SU-DHL-6 (cell line): ENCODE data around the gene AK9.

ENCODE experiments used
- H2AFZ ChIP-seq: fragments of 200-600 bp; sonication (generic); 2 replicates; pipeline ENCODE4 v1.6.1; 2014; ENCODE audit warnings: low read depth, mild to moderate bottlenecking, moderate library complexity, mixed read lengths, antibody characterized with exemption, low read length; ENCODE audit not compliant: severe bottlenecking
- H3F3A ChIP-seq: fragments of 200-600 bp; shearing (Covaris generic); 2 replicates; pipeline ENCODE4 v1.6.0; 2016; ENCODE audit warnings: antibody characterized with exemption, mild to moderate bottlenecking; ENCODE audit not compliant: insufficient read depth
- H3K27ac ChIP-seq: fragments of 200-600 bp; sonication (generic); 2 replicates; pipeline ENCODE4 v1.5.1; 2016; ENCODE audit warnings: low read depth, mild to moderate bottlenecking, low read length, moderate library complexity, mixed read lengths
- H3K27me3 ChIP-seq: fragments of 200-600 bp; sonication (generic), shearing (Covaris generic); 2 replicates; pipeline ENCODE4 v1.6.0; 2014; ENCODE audit warnings: mild to moderate bottlenecking, low read length
- H3K36me3 ChIP-seq: fragments of 200-600 bp; sonication (generic); 2 replicates; pipeline ENCODE4 v1.6.1; 2014; ENCODE audit warnings: mild to moderate bottlenecking, low read length, mixed read lengths
- H3K4me2 ChIP-seq: fragments of 300-600, 200-600 bp; shearing (Covaris generic), sonication (generic); 2 replicates; pipeline ENCODE4 v1.6.0; 2014; ENCODE audit warnings: low read length, low read depth, mild to moderate bottlenecking; ENCODE audit not compliant: poor library complexity, severe bottlenecking
- H3K4me3 ChIP-seq: fragments of 200-600 bp; sonication (generic); 2 replicates; pipeline ENCODE4 v1.5.1; 2014; ENCODE audit warnings: antibody characterized with exemption, low read length, mild to moderate bottlenecking, mixed read lengths; ENCODE audit not compliant: insufficient read depth, poor library complexity, severe bottlenecking
- H3K79me2 ChIP-seq: fragments of 200-600 bp; sonication (generic); 2 replicates; pipeline ENCODE4 v1.6.1; 2014; ENCODE audit warnings: mild to moderate bottlenecking, low read length, moderate library complexity; ENCODE audit not compliant: insufficient read depth
- H3K9ac ChIP-seq: fragments of 200-600 bp; sonication (generic); 2 replicates; pipeline ENCODE4 v1.7.0; 2014; ENCODE audit warnings: mild to moderate bottlenecking, low read length
- H3K9me2 ChIP-seq: fragments of 200-600 bp; sonication (generic); replicated peaks from 2 replicates; pipeline ENCODE4 v1.6.1; 2014; ENCODE audit warnings: low read length; ENCODE audit not compliant: insufficient read depth
- H3K9me3 ChIP-seq: fragments of 200-600 bp; sonication (generic); 2 replicates; pipeline ENCODE4 v1.6.1; 2014; ENCODE audit warnings: low read length, mixed read lengths; ENCODE audit not compliant: insufficient read depth
- H4K20me1 ChIP-seq: fragments of 200-600 bp; sonication (generic); 2 replicates; pipeline ENCODE4 v1.6.1; 2014; ENCODE audit warnings: low read depth, mild to moderate bottlenecking, antibody characterized with exemption, low read length, moderate library complexity, mixed read lengths
- CTCF ChIP-seq: fragments of 200-600 bp; sonication (generic); IDR thresholded peaks from one replicate; pipeline ENCODE4 v1.5.1; 2017; ENCODE audit warnings: antibody characterized with exemption, mild to moderate bottlenecking, low read length, moderate library complexity; ENCODE audit not compliant: insufficient read depth, poor library complexity, severe bottlenecking
- EZH2phosphoT487 ChIP-seq: fragments of 200-600 bp; sonication (generic), shearing (Covaris generic); conservative IDR thresholded peaks from 2 replicates; pipeline ENCODE4 v1.6.1; 2018; ENCODE audit warnings: mild to moderate bottlenecking, antibody characterized with exemption, low read length, moderate library complexity, mixed read lengths

Gene AK9

GRCh38 chr6:109690737-109691621 is at the start of gene AK9, which contains the start of gene FIG4:
TSS of gene AK9 (minus strand) at chr6:109691202. CDS start at chr6:109675745, 15,457 bp downstream.
TSS of gene FIG4 (plus strand) at chr6:109691296. CDS start at chr6:109691436, 140 bp downstream.
- Histone ChIP-seq H3K9me2 (no peaks in the 10 kb centered on the region), H3K4me3 (peak within 1 kb of the TSS; percentile 83), H3K9ac (peak within 1 kb of the TSS; percentile 60), H2AFZ (peak within 1 kb of the TSS; percentile 90), H3K79me2 (no peaks in the 10 kb centered on the region), H3K27ac (no peak within 1 kb of the TSS), H3K4me2 (peak within 1 kb of the TSS; percentile 78), H4K20me1 (no peaks in the 10 kb centered on the region), H3K9me3 (no peaks in the 10 kb centered on the region), H3K36me3 (no peaks in the 10 kb centered on the region), H3F3A (peaks cover 9% of the 10 kb centered on the region; the same call in 1 of the 2 replicates), H3K27me3 (no peaks in the 10 kb centered on the region)
- TF ChIP-seq CTCF: peak; percentile 19
- TF ChIP-seq EZH2phosphoT487: no peak

- no peaks in the 10 kb centered on the region for H3K36me3 ChIP-seq
- H3K79me2 ChIP-seq: no peaks in the 10 kb centered on the region
- no peaks in the 10 kb centered on the region for H3K9me2 ChIP-seq
- no peaks in the 10 kb centered on the region for H3K27me3 ChIP-seq
- H3F3A ChIP-seq: 0 out of 2 replicates have a peak, but pooled peaks cover 4% of the 10 kb centered on the region
- no peak overlapping the region for H3K4me2 ChIP-seq
- H2AFZ ChIP-seq: no peak overlapping the region
- H3K4me3 ChIP-seq: no peak overlapping the region
- no peak for TF ChIP-seq EZH2phosphoT487
- no peak for TF ChIP-seq CTCF
- H4K20me1 ChIP-seq: no peaks in the 10 kb centered on the region
- H3K9ac ChIP-seq: no peak overlapping the region
- no peak overlapping the region for H3K27ac ChIP-seq
- no peaks in the 10 kb centered on the region for H3K9me3 ChIP-seq
Measured at GRCh38 chr6:109740787-109741186, 49.8 kb upstream of the AK9 start.

- Histone ChIP-seq H3K9me2 (no peaks in the 10 kb centered on the region), H3K36me3 (no peaks in the 10 kb centered on the region), H3K27ac (no peak overlapping the region), H3K27me3 (no peaks in the 10 kb centered on the region), H3F3A (0 out of 2 replicates have a peak, but pooled peaks cover 4% of the 10 kb centered on the region), H4K20me1 (no peaks in the 10 kb centered on the region), H3K79me2 (no peaks in the 10 kb centered on the region), H3K4me3 (no peak overlapping the region), H3K4me2 (no peak overlapping the region), H3K9me3 (no peaks in the 10 kb centered on the region), H3K9ac (no peak overlapping the region), H2AFZ (no peak overlapping the region)
- TF ChIP-seq EZH2phosphoT487 (no peak), CTCF (no peak)
Measured at GRCh38 chr6:109739686-109740085, 48.7 kb upstream of the AK9 start.
